Gastrocnemius medialis (tissue), 4 donors: ENCODE results near the gene OXCT1.

Source experiments
- CTCF ChIP-seq, 5 experiments: fragments of 450-650 bp in 3 of 5; fragments of 200-600 bp in 2 of 5; sonication (generic) in 2 of 5; IDR thresholded peaks in 4 of 5; conservative IDR thresholded peaks in 1 of 5; 1 replicate in 4 of 5; 2 replicates in 1 of 5; pipeline ENCODE4 v1.5.1; 2016 to 2019; ENCODE audit warnings: antibody characterized with exemption in 5 of 5, mild to moderate bottlenecking in 3 of 5, moderate library complexity in 3 of 5
- POLR2A ChIP-seq, 2 donors: fragments of 450-650 bp; IDR thresholded peaks; one replicate each; pipeline ENCODE4 v1.6.1; 2017; ENCODE audit warnings: antibody characterized with exemption in 2 of 2, mild to moderate bottlenecking in 2 of 2, moderate library complexity in 2 of 2

DNA sequence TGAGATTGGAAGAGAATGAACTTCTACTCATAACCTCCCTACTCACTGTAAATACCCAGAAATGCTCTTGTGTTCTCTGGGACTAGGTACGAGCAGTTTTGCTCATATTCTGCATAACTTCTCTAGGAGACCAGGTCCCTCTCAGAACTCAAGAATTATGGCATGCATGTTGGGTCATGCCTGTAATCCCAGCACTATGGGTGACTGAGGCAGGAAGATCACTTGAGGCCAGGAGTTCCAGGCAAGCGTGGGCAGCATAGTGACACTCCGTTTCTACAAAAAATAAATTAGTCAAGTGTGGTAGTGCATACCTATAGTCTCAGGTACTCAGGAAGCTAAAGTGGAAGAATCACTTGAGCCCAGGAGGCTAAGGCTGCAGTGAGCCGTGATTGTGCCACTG, 141.9 kb downstream of the OXCT1 start:
- TF ChIP-seq POLR2A (IDR thresholded peaks at IDR 0.05): no peak
- no peak for TF ChIP-seq CTCF (IDR thresholded peaks at IDR 0.05 in 4 of 5, conservative IDR thresholded peaks at IDR 0.05 in 1 of 5)
